Fibroblast of skin of right biceps (primary cell): Measurements from ENCODE around the gene IPPK.
"Not testable (repeated sequence)": the region's sequence is repeated elsewhere in the genome, so short reads cannot be mapped to it uniquely, and the experiment has no call there.

Experiments
- DNase-seq: peaks from one replicate; pipeline ENCODE4 v3.0.0-alpha.2; 2013

Gene IPPK

GRCh38 chr9:92612816-92613215 lies 57.1 kb downstream of the IPPK start:
- no peak for DNase-seq

- DNase-seq, result no peak
Measured at GRCh38 chr9:92612292-92612691, 57.6 kb downstream of the IPPK start.

GRCh38 chr9:92611621-92612285 lies 58.2 kb downstream of the IPPK start:
- no peak for DNase-seq

GRCh38 chr9:92610470-92611420 lies 59.2 kb downstream of the IPPK start:
- DNase-seq, result peak; percentile 32

GRCh38 chr9:92608909-92609445 lies 61.0 kb downstream of the IPPK start:
- DNase-seq, result peak; percentile 50

- DNase-seq, result no peak
Measured at GRCh38 chr9:92608241-92608908, 61.6 kb downstream of the IPPK start.

- peak; percentile 85 for DNase-seq
Measured at GRCh38 chr9:92607773-92608172, 62.2 kb downstream of the IPPK start.

GRCh38 chr9:92607088-92607487 lies 62.8 kb downstream of the IPPK start:
- peak; percentile 75 for DNase-seq

GRCh38 chr9:92605224-92605623 lies 64.7 kb downstream of the IPPK start:
- no peak for DNase-seq

- no peak for DNase-seq
Measured at GRCh38 chr9:92603990-92604389, 65.9 kb downstream of the IPPK start.

- no peak for DNase-seq
Measured at GRCh38 chr9:92603100-92603499, 66.8 kb downstream of the IPPK start.

GRCh38 chr9:92602413-92602812 lies 67.5 kb downstream of the IPPK start:
- DNase-seq, result no peak

GRCh38 chr9:92601451-92601850 lies 68.5 kb downstream of the IPPK start:
- DNase-seq, result no peak

- peak; percentile 50 for DNase-seq
Measured at GRCh38 chr9:92600462-92601261, 69.3 kb downstream of the IPPK start.

- DNase-seq, result no peak
Measured at GRCh38 chr9:92599938-92600461, 69.9 kb downstream of the IPPK start.

- DNase-seq, result no peak
Measured at GRCh38 chr9:92598382-92598781, 71.5 kb downstream of the IPPK start.

- DNase-seq, result no peak
Measured at GRCh38 chr9:92595930-92596329, 74.0 kb downstream of the IPPK start.

- not testable (repeated sequence) for DNase-seq
Measured at GRCh38 chr9:92595075-92595474, 74.9 kb downstream of the IPPK start.

- DNase-seq, result no peak
Measured at GRCh38 chr9:92592946-92593861, 76.7 kb downstream of the IPPK start.

- no peak for DNase-seq
Measured at GRCh38 chr9:92592537-92592936, 77.4 kb downstream of the IPPK start.

GRCh38 chr9:92590377-92590776 lies 79.6 kb downstream of the IPPK start:
- no peak for DNase-seq
